ENCODE results near the gene C4BPB.

Gene C4BPB

GRCh38 chr1:207071426-207071825 lies 17.2 kb upstream of the C4BPB start:
- no peak for DNase-seq
- Mint-ChIP-seq H3K27me3 (no peaks in the 10 kb centered on the region), H3K4me3 (no peak overlapping the region), H3K9me3 (no peaks in the 10 kb centered on the region), H3K4me1 (ENCODE audit: low read depth) (peaks cover 31% of the 10 kb centered on the region), H3K27ac (no peak overlapping the region), H3K36me3 (ENCODE audit: low read depth) (peaks cover 10% of the 10 kb centered on the region)

GRCh38 chr1:207072233-207072632 lies 16.4 kb upstream of the C4BPB start:
- H3K27me3 Mint-ChIP-seq = no peaks in the 10 kb centered on the region
- no peak overlapping the region for H3K27ac Mint-ChIP-seq
- no peak for DNase-seq
- no peak overlapping the region for H3K4me3 Mint-ChIP-seq
- no peaks in the 10 kb centered on the region for H3K9me3 Mint-ChIP-seq
- peaks cover 31% of the 10 kb centered on the region for H3K4me1 Mint-ChIP-seq (ENCODE audit: low read depth)
- H3K36me3 Mint-ChIP-seq (ENCODE audit: low read depth) = peaks cover 10% of the 10 kb centered on the region

GRCh38 chr1:207073906-207074820 lies 14.5 kb upstream of the C4BPB start:
- peaks cover 30% of the 10 kb centered on the region for H3K4me1 Mint-ChIP-seq (ENCODE audit: low read depth)
- DNase-seq = no peak
- no peak overlapping the region for H3K27ac Mint-ChIP-seq
- no peak overlapping the region for H3K4me3 Mint-ChIP-seq
- H3K27me3 Mint-ChIP-seq = peaks cover 3% of the 10 kb centered on the region
- H3K36me3 Mint-ChIP-seq (ENCODE audit: low read depth) = peaks cover 2% of the 10 kb centered on the region
- no peaks in the 10 kb centered on the region for H3K9me3 Mint-ChIP-seq

- no peak overlapping the region for H3K4me3 Mint-ChIP-seq
- no peak overlapping the region for H3K27ac Mint-ChIP-seq
- H3K4me1 Mint-ChIP-seq (ENCODE audit: low read depth) = peaks cover 10% of the 10 kb centered on the region
- no peaks in the 10 kb centered on the region for H3K36me3 Mint-ChIP-seq (ENCODE audit: low read depth)
- no peaks in the 10 kb centered on the region for H3K9me3 Mint-ChIP-seq
- peaks cover 4% of the 10 kb centered on the region for H3K27me3 Mint-ChIP-seq
- no peak for DNase-seq
Measured at GRCh38 chr1:207076181-207076955, 12.3 kb upstream of the C4BPB start.

- no peak for DNase-seq
- Mint-ChIP-seq H3K27ac (no peak overlapping the region), H3K27me3 (peaks cover 5% of the 10 kb centered on the region), H3K4me3 (no peak overlapping the region), H3K9me3 (no peaks in the 10 kb centered on the region), H3K36me3 (ENCODE audit: low read depth) (no peaks in the 10 kb centered on the region), H3K4me1 (ENCODE audit: low read depth) (peaks cover 4% of the 10 kb centered on the region)
Measured at GRCh38 chr1:207077012-207077411, 11.6 kb upstream of the C4BPB start.

GRCh38 chr1:207077470-207078377 lies 10.9 kb upstream of the C4BPB start:
- H3K27me3 Mint-ChIP-seq = peaks cover 12% of the 10 kb centered on the region
- no peak overlapping the region for H3K4me3 Mint-ChIP-seq
- H3K4me1 Mint-ChIP-seq (ENCODE audit: low read depth) = peaks cover 2% of the 10 kb centered on the region

GRCh38 chr1:207078578-207079132 lies 10.0 kb upstream of the C4BPB start:
- H3K4me1 Mint-ChIP-seq (ENCODE audit: low read depth) = peaks cover 2% of the 10 kb centered on the region
- DNase-seq = no peak
- H3K27ac Mint-ChIP-seq = no peak overlapping the region
- peaks cover 20% of the 10 kb centered on the region for H3K27me3 Mint-ChIP-seq
- H3K4me3 Mint-ChIP-seq = no peak overlapping the region
- no peaks in the 10 kb centered on the region for H3K9me3 Mint-ChIP-seq
- no peaks in the 10 kb centered on the region for H3K36me3 Mint-ChIP-seq (ENCODE audit: low read depth)

More at GRCh38 chr1:207077470-207078377, 10.9 kb upstream of the C4BPB start:
- no peak overlapping the region for H3K27ac Mint-ChIP-seq
- no peaks in the 10 kb centered on the region for H3K36me3 Mint-ChIP-seq (ENCODE audit: low read depth)
- H3K9me3 Mint-ChIP-seq = no peaks in the 10 kb centered on the region
- peak; percentile 51 for DNase-seq

- DNase-seq = no peak
- no peaks in the 10 kb centered on the region for H3K9me3 Mint-ChIP-seq
- peaks cover 28% of the 10 kb centered on the region for H3K27me3 Mint-ChIP-seq
- no peak overlapping the region for H3K4me3 Mint-ChIP-seq
- no peaks in the 10 kb centered on the region for H3K36me3 Mint-ChIP-seq (ENCODE audit: low read depth)
- no peak overlapping the region for H3K27ac Mint-ChIP-seq
- peaks cover 7% of the 10 kb centered on the region for H3K4me1 Mint-ChIP-seq (ENCODE audit: low read depth)
Measured at GRCh38 chr1:207079706-207080241, 8.9 kb upstream of the C4BPB start.

GRCh38 chr1:207081088-207081487 lies 7.6 kb upstream of the C4BPB start:
- DNase-seq = no peak
- Mint-ChIP-seq H3K27ac (no peak overlapping the region), H3K27me3 (peaks cover 28% of the 10 kb centered on the region), H3K4me1 (ENCODE audit: low read depth) (peaks cover 13% of the 10 kb centered on the region), H3K4me3 (no peak overlapping the region), H3K9me3 (no peaks in the 10 kb centered on the region), H3K36me3 (ENCODE audit: low read depth) (no peaks in the 10 kb centered on the region)

GRCh38 chr1:207081806-207082205 lies 6.9 kb upstream of the C4BPB start:
- H3K27me3 Mint-ChIP-seq = peaks cover 28% of the 10 kb centered on the region
- no peak overlapping the region for H3K4me3 Mint-ChIP-seq
- H3K9me3 Mint-ChIP-seq = no peaks in the 10 kb centered on the region
- no peaks in the 10 kb centered on the region for H3K36me3 Mint-ChIP-seq (ENCODE audit: low read depth)
- no peak overlapping the region for H3K27ac Mint-ChIP-seq
- DNase-seq = no peak
- H3K4me1 Mint-ChIP-seq (ENCODE audit: low read depth) = peaks cover 13% of the 10 kb centered on the region

GRCh38 chr1:207084232-207084631 lies 4.4 kb upstream of the C4BPB start:
- Mint-ChIP-seq H3K27ac (no peak overlapping the region), H3K4me1 (ENCODE audit: low read depth) (peaks cover 21% of the 10 kb centered on the region), H3K36me3 (ENCODE audit: low read depth) (no peaks in the 10 kb centered on the region), H3K9me3 (no peaks in the 10 kb centered on the region), H3K27me3 (peaks cover 25% of the 10 kb centered on the region), H3K4me3 (no peak overlapping the region)
- no peak for DNase-seq

- Mint-ChIP-seq H3K27me3 (peaks cover 25% of the 10 kb centered on the region), H3K4me1 (ENCODE audit: low read depth) (peaks cover 26% of the 10 kb centered on the region), H3K27ac (no peak overlapping the region), H3K9me3 (no peaks in the 10 kb centered on the region), H3K4me3 (no peak overlapping the region), H3K36me3 (ENCODE audit: low read depth) (no peaks in the 10 kb centered on the region)
- DNase-seq = peak; percentile 41
Measured at GRCh38 chr1:207084701-207085180, 3.9 kb upstream of the C4BPB start.

- no peak overlapping the region for H3K27ac Mint-ChIP-seq
- H3K4me3 Mint-ChIP-seq = no peak overlapping the region
Measured at GRCh38 chr1:207085887-207086286, 2.8 kb upstream of the C4BPB start.

More at GRCh38 chr1:207085887-207086286, 2.8 kb upstream of the C4BPB start:
- DNase-seq = no peak
- H3K27me3 Mint-ChIP-seq = peaks cover 25% of the 10 kb centered on the region
- peaks cover 29% of the 10 kb centered on the region for H3K4me1 Mint-ChIP-seq (ENCODE audit: low read depth)
- H3K36me3 Mint-ChIP-seq (ENCODE audit: low read depth) = no peaks in the 10 kb centered on the region
- H3K9me3 Mint-ChIP-seq = no peaks in the 10 kb centered on the region
